Measurements from ENCODE around the gene NKX6-1.

NKX6-1 gene

DNA sequence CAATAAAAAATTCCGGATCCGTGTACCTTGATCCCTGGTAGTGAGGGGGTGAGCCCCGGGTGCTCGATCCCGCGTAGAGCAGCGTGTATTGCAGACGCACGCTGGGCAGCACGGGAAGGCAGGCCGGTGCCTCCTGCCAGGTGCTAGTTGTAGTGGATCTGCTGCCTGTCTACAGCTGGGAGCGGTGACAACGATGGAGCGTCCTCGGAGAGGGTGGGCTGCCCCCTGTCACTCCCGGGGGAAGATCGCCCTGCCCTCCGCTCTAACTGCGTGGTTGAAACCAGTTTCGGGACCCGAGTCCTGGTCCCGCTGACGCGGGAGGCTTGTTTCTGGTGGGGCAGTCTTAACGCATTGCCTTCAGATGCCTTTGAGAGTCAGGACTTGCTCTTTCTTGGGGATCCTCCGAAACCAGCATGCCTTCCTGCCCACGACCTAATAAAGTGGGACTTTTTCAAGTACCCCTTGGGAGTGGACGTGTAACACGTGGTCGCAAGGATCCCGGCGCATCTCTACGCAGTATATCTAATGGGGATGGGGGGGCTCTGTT, 2.7 kb upstream of the NKX6-1 start:
- TF ChIP-seq, protein P1, sequence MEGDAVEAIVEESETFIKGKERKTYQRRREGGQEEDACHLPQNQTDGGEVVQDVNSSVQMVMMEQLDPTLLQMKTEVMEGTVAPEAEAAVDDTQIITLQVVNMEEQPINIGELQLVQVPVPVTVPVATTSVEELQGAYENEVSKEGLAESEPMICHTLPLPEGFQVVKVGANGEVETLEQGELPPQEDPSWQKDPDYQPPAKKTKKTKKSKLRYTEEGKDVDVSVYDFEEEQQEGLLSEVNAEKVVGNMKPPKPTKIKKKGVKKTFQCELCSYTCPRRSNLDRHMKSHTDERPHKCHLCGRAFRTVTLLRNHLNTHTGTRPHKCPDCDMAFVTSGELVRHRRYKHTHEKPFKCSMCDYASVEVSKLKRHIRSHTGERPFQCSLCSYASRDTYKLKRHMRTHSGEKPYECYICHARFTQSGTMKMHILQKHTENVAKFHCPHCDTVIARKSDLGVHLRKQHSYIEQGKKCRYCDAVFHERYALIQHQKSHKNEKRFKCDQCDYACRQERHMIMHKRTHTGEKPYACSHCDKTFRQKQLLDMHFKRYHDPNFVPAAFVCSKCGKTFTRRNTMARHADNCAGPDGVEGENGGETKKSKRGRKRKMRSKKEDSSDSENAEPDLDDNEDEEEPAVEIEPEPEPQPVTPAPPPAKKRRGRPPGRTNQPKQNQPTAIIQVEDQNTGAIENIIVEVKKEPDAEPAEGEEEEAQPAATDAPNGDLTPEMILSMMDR (IDR thresholded peaks at IDR 0.05; ENCODE audit: insufficient read depth, low read length, poor library complexity, severe bottlenecking), result no peak
- no peak for DNase-seq (ENCODE audit: extremely low read depth, insufficient read length)
- H3K27me3 ChIP-seq (replicated peaks; ENCODE audit: control insufficient read depth, insufficient read depth, low read length), result peaks cover 3% of the 10 kb centered on the region; the same call in 1 of the 2 replicates
- H3K36me3 ChIP-seq (ENCODE audit: control insufficient read depth, insufficient read depth, low read length), result no peaks in the 10 kb centered on the region
- no peak overlapping the region for H3K4me3 ChIP-seq (replicated peaks; ENCODE audit: low read depth, low read length)

DNA sequence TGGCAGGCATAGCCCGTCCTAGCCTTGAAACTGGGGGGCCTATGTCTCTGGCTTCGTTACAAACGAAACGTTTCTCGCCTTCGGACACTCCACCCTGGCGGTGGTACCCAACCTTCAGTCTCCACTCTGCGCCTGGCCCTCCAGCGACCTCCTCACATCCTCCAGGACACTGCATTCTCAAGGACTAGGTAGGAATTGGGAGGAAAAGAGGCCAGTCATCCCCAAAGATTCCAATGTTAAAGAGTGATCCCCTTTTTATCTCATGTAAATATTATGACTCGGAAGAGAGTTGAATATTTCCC, 2.1 kb upstream of the NKX6-1 start:
- TF ChIP-seq, protein P1 (IDR thresholded peaks at IDR 0.05; ENCODE audit: insufficient read depth, low read length, poor library complexity, severe bottlenecking), result no peak
- DNase-seq (ENCODE audit: extremely low read depth, insufficient read length), result no peak
- H3K27me3 ChIP-seq (replicated peaks; ENCODE audit: control insufficient read depth, insufficient read depth, low read length), result peaks cover 3% of the 10 kb centered on the region; the same call in 1 of the 2 replicates
- H3K36me3 ChIP-seq (ENCODE audit: control insufficient read depth, insufficient read depth, low read length), result no peaks in the 10 kb centered on the region
- H3K4me3 ChIP-seq (replicated peaks; ENCODE audit: low read depth, low read length), result no peak overlapping the region

DNA sequence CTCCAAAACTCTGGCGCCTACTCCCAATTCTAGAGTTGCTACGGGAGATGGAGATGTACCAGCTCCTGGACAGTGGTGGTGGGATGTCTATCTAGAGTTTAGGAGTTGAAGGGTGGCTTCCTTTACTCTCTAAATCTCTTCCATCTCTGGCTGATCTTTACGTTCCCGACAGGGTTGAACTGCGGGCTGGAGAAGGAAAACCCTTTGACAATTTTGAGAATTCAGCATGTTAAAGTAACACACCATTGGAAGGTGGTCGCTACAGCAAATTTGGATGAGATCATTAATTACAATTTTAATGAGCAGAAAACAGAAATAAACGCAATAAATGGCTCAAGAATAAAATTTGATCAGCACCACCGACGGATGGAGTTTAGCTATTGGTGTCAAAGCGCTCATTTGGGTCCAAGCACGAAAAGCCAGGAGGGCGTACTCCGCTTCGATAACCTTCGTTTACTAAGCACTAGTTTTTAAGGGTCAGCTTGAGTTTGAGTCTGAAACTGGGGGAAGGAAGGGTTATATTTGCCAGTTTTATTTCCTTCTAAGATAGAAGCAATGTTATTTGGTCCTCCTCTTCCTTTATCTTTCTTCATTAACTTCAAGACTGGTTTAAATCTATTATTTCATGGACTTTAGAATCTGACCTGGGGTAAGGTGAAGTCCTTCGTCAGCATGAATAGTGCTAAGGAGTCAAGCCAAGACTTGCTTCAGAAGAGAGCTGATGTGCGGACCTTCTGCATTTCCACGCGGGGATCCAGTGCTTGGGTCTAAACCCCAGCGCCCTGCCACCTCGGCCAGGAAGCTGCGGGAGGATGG, 1.5 kb upstream of the NKX6-1 start:
- TF ChIP-seq, protein P1 (IDR thresholded peaks at IDR 0.05; ENCODE audit: insufficient read depth, low read length, poor library complexity, severe bottlenecking), result no peak
- Histone ChIP-seq H3K4me3 (replicated peaks; ENCODE audit: low read depth, low read length) (no peak overlapping the region), H3K36me3 (ENCODE audit: control insufficient read depth, insufficient read depth, low read length) (no peaks in the 10 kb centered on the region), H3K27me3 (replicated peaks; ENCODE audit: control insufficient read depth, insufficient read depth, low read length) (peaks cover 3% of the 10 kb centered on the region; the same call in 1 of the 2 replicates)
- DNase-seq (ENCODE audit: extremely low read depth, insufficient read length), result no peak

DNA sequence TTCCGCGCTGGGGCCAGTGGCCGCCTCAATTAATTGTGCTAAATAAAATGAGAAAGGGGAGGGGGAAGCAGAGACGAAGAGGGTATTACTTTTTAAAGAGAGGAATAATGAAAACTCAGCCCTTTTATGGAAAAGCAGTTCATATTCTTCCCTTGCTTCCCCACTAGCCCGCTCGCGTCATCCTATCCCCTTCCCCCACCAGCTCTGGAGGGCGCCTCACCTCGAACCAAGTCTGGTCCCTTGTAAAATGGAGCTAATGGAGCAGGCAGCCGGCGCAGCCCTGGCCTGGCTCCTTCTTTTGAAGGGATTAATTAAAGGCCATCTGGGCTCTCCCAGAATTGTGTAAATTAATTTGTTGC, 511 bp upstream of the NKX6-1 start:
- TF ChIP-seq, protein P1 (IDR thresholded peaks at IDR 0.05; ENCODE audit: insufficient read depth, low read length, poor library complexity, severe bottlenecking), result no peak
- DNase-seq (ENCODE audit: extremely low read depth, insufficient read length), result no peak
- no peak overlapping the region for H3K4me3 ChIP-seq (replicated peaks; ENCODE audit: low read depth, low read length)

GRCh38 chr4:84498203-84498934, 723 bp downstream of the NKX6-1 start:
- Histone ChIP-seq H3K36me3 (ENCODE audit: control insufficient read depth, insufficient read depth, low read length) (no peaks in the 10 kb centered on the region), H3K27me3 (replicated peaks; ENCODE audit: control insufficient read depth, insufficient read depth, low read length) (peaks cover 3% of the 10 kb centered on the region; the same call in 1 of the 2 replicates), H3K4me3 (replicated peaks; ENCODE audit: low read depth, low read length) (no peak overlapping the region)
- DNase-seq (ENCODE audit: extremely low read depth, insufficient read length), result no peak
- TF ChIP-seq, protein P1 (IDR thresholded peaks at IDR 0.05; ENCODE audit: insufficient read depth, low read length, poor library complexity, severe bottlenecking), result no peak

More for the DNA sequence above, 511 bp upstream of the NKX6-1 start:
- Histone ChIP-seq H3K27me3 (replicated peaks; ENCODE audit: control insufficient read depth, insufficient read depth, low read length) (peaks cover 3% of the 10 kb centered on the region; the same call in 1 of the 2 replicates), H3K36me3 (ENCODE audit: control insufficient read depth, insufficient read depth, low read length) (no peaks in the 10 kb centered on the region)
